A549 (cell line): ENCODE measurements around the gene RPS21. TPM values are rescaled to one million over a fixed set of nuclear protein-coding genes. Genes with fewer than 3 reads are reported as not detected.

ENCODE experiments used
- ATAC-seq, 2 experiments: fragments of 200-7000 bp in 1 of 2; fragments of >200 bp in 1 of 2; cut with Nextera tagmentation in 1 of 2; cut with Tn5 transposase in 1 of 2; 3 replicates each; pipeline versions ENCODE4 v1.8.0 to v1.9.1; 2018 to 2020; ENCODE audit warnings: mild to moderate bottlenecking in 1 of 2, moderate library complexity in 1 of 2
- CTCF ChIA-PET: fragments of 300-600 bp; sonication (Branson Sonifier 250); formaldehyde crosslinking; extraction: SDS; loops from one replicate; lab custom pipeline; 2021; ENCODE audit warnings: antibody characterized with exemption, inconsistent platforms; lab: Yijun Ruan, JAX
- POLR2A ChIA-PET: fragments of 350-600 bp; formaldehyde crosslinking; extraction: SDS; loops from one replicate; lab custom pipeline; 2021; ENCODE audit warnings: antibody characterized with exemption, inconsistent platforms; lab: Yijun Ruan, JAX
- DNase-seq, 2 experiments: peaks; one replicate each; pipeline versions ENCODE4 v3.0.0 to v3.0.0-alpha.2; 2011 to 2016; ENCODE audit warnings: low read depth in 1 of 2, low spot score in 1 of 2
- FAIRE-seq: peaks from 2 replicates; lab custom pipeline; 2011; peaks lifted over from hg19 to GRCh38; lab: Jason Lieb, UNC
- H3K27ac ChIP-seq, 2 experiments: fragments of >200 bp; sonication (Bioruptor Twin); formaldehyde crosslinking; 3 replicates each; pipeline ENCODE4 v1.5.1; 2016 to 2017
- H3K4me1 ChIP-seq: fragments of >200 bp; sonication (Bioruptor Twin); formaldehyde crosslinking; 3 replicates; pipeline ENCODE4 v1.6.1; 2016
- H3K4me2 ChIP-seq: fragments of >200 bp; sonication (Bioruptor Twin); formaldehyde crosslinking; 3 replicates; pipeline ENCODE4 v1.6.1; 2016
- H3K4me3 ChIP-seq: fragments of >200 bp; sonication (Bioruptor Twin); formaldehyde crosslinking; 3 replicates; pipeline ENCODE4 v1.5.1; 2016
- H3K9me3 ChIP-seq: fragments of >200 bp; sonication (Bioruptor Twin); formaldehyde crosslinking; 3 replicates; pipeline ENCODE4 v1.6.1; 2016
- CEBPB ChIP-seq, 2 experiments: fragments of >200 bp in 1 of 2; sonication (Bioruptor Twin) in 1 of 2; formaldehyde crosslinking in 1 of 2; IDR thresholded peaks; 2 replicates each; pipeline ENCODE4 v1.6.1; 2012 to 2016
- CHD2 ChIP-seq: fragments of 150-350 bp; IDR thresholded peaks from 2 replicates; pipeline ENCODE4 v1.6.1; 2014; ENCODE audit warnings: low read length; ENCODE audit not compliant: partially characterized antibody
- EHMT2 ChIP-seq: fragments of 200-600 bp; sonication (generic); IDR thresholded peaks from 2 replicates; pipeline ENCODE4 v1.6.1; 2016; ENCODE audit warnings: antibody characterized with exemption, low read depth, mild to moderate bottlenecking, moderate library complexity
- FOSB ChIP-seq: fragments of 250-450 bp; sonication (Bioruptor Pico); IDR thresholded peaks from 2 replicates; pipeline ENCODE4 v1.5.0; 2020; ENCODE audit warnings: mild to moderate bottlenecking, moderate library complexity
- FOXS1 ChIP-seq: fragments of 250-450 bp; sonication (Bioruptor Pico); IDR thresholded peaks from 2 replicates; pipeline ENCODE4 v1.5.0; 2020; ENCODE audit warnings: mild to moderate bottlenecking, moderate library complexity
- HDAC2 ChIP-seq: fragments of 200-600 bp; sonication (generic); IDR thresholded peaks from 2 replicates; pipeline ENCODE4 v1.6.1; 2016
- HOXB13 ChIP-seq: fragments of 250-450 bp; sonication (Bioruptor Pico); IDR thresholded peaks from 2 replicates; pipeline ENCODE4 v1.5.0; 2020; ENCODE audit warnings: low read depth, mild to moderate bottlenecking, moderate library complexity
- JUN ChIP-seq, 2 experiments: fragments of >200 bp; sonication (Bioruptor Twin); formaldehyde crosslinking; IDR thresholded peaks; 2 replicates in 1 of 2; 3 replicates in 1 of 2; pipeline ENCODE4 v1.6.1; 2016 to 2017
- JUNB ChIP-seq: fragments of >200 bp; sonication (Bioruptor Twin); formaldehyde crosslinking; IDR thresholded peaks from 2 replicates; pipeline ENCODE4 v1.6.1; 2016
- KDM5A ChIP-seq: fragments of 200-600 bp; sonication (generic); IDR thresholded peaks from 2 replicates; pipeline ENCODE4 v1.6.1; 2016; ENCODE audit warnings: antibody characterized with exemption, mild to moderate bottlenecking
- MAFK ChIP-seq: fragments of 450-650 bp; IDR thresholded peaks from 2 replicates; pipeline ENCODE4 v1.6.1; 2014; ENCODE audit not compliant: partially characterized antibody
- MYC ChIP-seq: IDR thresholded peaks from 2 replicates; pipeline ENCODE4 v1.6.1; 2012; ENCODE audit warnings: mild to moderate bottlenecking, inconsistent platforms, low read length, improper control_type of control experiment, borderline replicate concordance
- NPAS2 ChIP-seq: fragments of 250-450 bp; sonication (Bioruptor Pico); IDR thresholded peaks from 2 replicates; pipeline ENCODE4 v1.8.0; 2022; ENCODE audit warnings: mild to moderate bottlenecking, moderate library complexity, borderline replicate concordance
- NR3C1 ChIP-seq: fragments of >200 bp; sonication (Bioruptor Twin); formaldehyde crosslinking; IDR thresholded peaks from 3 replicates; pipeline ENCODE4 v1.6.1; 2017
- PHF8 ChIP-seq: fragments of 200-600 bp; sonication (generic); IDR thresholded peaks from 2 replicates; pipeline ENCODE4 v1.6.1; 2016; ENCODE audit warnings: low read depth, mild to moderate bottlenecking, antibody characterized with exemption, moderate library complexity, borderline replicate concordance
- RARB ChIP-seq: fragments of 250-450 bp; sonication (Bioruptor Pico); IDR thresholded peaks from 2 replicates; pipeline ENCODE4 v1.8.0; 2021; ENCODE audit warnings: mild to moderate bottlenecking, moderate library complexity
- RCOR1 ChIP-seq: fragments of 150-350 bp; IDR thresholded peaks from 2 replicates; pipeline ENCODE4 v1.6.1; 2014; ENCODE audit warnings: antibody characterized with exemption, low read length, low read depth
- RFX5 ChIP-seq: fragments of 450-650 bp; IDR thresholded peaks from 2 replicates; pipeline ENCODE4 v1.7.1; 2014; ENCODE audit warnings: antibody characterized with exemption, mild to moderate bottlenecking, moderate library complexity
- RNF2 ChIP-seq: fragments of 200-600 bp; sonication (generic); IDR thresholded peaks from 2 replicates; pipeline ENCODE4 v1.6.1; 2016; ENCODE audit warnings: low read depth, mild to moderate bottlenecking, antibody characterized with exemption, moderate library complexity, borderline replicate concordance
- SREBF2 ChIP-seq: fragments of 450-650 bp; IDR thresholded peaks from 2 replicates; pipeline ENCODE4 v1.6.1; 2014; ENCODE audit warnings: mild to moderate bottlenecking, moderate library complexity
- TP53 ChIP-seq: fragments of 250-450 bp; sonication (Bioruptor Pico); IDR thresholded peaks from 2 replicates; pipeline ENCODE4 v1.5.0; 2021; ENCODE audit warnings: mild to moderate bottlenecking, moderate library complexity
- WGBS: methylation state at CpG from one replicate; pipeline ENCODE4 v1.1.6; 2017; ENCODE audit errors: missing lambda C conversion rate; 5-methylcytosine and 5-hydroxymethylcytosine counted together
- polyA plus RNA-seq, 4 experiments: library from polyadenylated mRNA; depleted of rRNA in 3 of 4; stranded (reverse); fragments of >200 nt; fragmentation: RNase III in 1 of 4; extraction: RNeasy Plus Mini Kit Qiagen cat#74134 plus additional on column Dnase treatment in 1 of 4; gene quantifications; 2 replicates in 3 of 4; 3 replicates in 1 of 4; pipeline ENCODE4 v1.2.3, GENCODE V29; 2011 to 2017
- TF ChIP-seq, protein P1 (sequence below): IDR thresholded peaks from 2 replicates; pipeline ENCODE4 v1.6.1; 2012
- TF ChIP-seq, protein P2 (sequence below): fragments of >200 bp; sonication (Bioruptor Twin); formaldehyde crosslinking; IDR thresholded peaks from 2 replicates; pipeline ENCODE4 v1.6.1; 2016
- TF ChIP-seq, protein P3 (sequence below): fragments of 200-600 bp; sonication (generic); IDR thresholded peaks from 2 replicates; pipeline ENCODE4 v1.6.1; 2016; ENCODE audit warnings: antibody characterized with exemption, mild to moderate bottlenecking, moderate library complexity
- TF ChIP-seq, protein P4 (sequence below): IDR thresholded peaks from 2 replicates; pipeline ENCODE4 v1.6.1; 2012; ENCODE audit warnings: low read depth, borderline replicate concordance
- TF ChIP-seq, protein P5 (sequence below): fragments of 250-450 bp; sonication (Bioruptor Pico); IDR thresholded peaks from 2 replicates; pipeline ENCODE4 v1.5.0; 2021; ENCODE audit warnings: mild to moderate bottlenecking, moderate library complexity, borderline replicate concordance

The RPS21 gene
- polyA plus RNA-seq, 2 of the 4 experiments (the other 2 are of a cell fraction) = 2,862 to 4,026 TPM

DNA sequence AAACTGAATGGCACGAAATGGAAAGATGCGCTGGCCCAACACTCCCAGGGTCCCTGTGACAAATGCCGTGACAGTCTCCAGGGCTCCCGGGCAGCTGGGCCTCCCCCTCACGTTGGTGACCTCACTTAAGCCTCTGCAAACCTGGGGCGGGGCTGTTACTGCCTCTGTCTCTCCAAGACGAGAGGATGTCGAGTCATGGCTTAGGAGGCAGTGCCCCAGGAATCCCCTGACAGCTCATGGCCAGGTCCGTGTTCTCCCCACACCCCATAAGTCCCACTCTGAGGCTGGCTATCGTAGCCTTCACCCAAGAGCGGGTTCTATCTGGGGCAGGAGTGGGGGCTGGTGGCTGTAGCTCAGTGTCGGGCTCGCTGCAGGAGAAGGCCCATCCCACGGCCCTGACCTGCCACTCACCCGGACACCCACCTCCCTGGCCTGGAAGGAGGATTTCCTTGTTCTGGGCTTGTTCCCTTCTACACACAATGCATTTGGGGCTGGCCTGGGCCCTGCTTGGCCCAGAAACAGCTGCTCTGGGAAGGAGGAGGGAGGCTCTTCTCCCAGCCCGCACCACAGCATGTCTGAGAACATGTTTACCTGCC, 5.6 kb upstream of the RPS21 start (continued):
- TF ChIP-seq, protein P1, sequence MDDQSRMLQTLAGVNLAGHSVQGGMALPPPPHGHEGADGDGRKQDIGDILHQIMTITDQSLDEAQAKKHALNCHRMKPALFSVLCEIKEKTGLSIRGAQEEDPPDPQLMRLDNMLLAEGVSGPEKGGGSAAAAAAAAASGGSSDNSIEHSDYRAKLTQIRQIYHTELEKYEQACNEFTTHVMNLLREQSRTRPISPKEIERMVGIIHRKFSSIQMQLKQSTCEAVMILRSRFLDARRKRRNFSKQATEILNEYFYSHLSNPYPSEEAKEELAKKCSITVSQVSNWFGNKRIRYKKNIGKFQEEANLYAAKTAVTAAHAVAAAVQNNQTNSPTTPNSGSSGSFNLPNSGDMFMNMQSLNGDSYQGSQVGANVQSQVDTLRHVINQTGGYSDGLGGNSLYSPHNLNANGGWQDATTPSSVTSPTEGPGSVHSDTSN = no peak
- TF ChIP-seq RNF2 (no peak), MAFK (peak; percentile 78), TP53 (no peak), RCOR1 (no peak), RARB (CRISPR knock-in tag) (no peak)
- TF ChIP-seq, protein P2, sequence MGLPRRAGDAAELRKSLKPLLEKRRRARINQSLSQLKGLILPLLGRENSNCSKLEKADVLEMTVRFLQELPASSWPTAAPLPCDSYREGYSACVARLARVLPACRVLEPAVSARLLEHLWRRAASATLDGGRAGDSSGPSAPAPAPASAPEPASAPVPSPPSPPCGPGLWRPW = no peak

DNA sequence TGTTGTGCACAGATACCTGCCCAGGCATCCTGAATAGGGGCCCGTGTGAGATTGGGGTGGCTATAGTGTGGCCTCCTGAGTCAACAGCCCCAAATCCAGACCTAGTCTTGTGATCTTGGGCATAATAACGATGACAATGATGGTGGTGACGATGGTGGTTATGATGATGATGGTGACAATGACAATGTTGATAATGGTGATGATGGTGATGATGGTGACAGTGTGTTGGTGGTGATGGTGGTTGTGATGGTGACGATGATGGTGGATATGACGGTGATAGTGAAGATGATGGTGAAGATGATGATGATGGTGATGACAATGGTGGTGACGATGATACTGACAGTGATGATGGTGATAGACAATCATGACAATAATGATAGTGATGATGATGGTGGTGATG, 5.1 kb upstream of the RPS21 start:
- FAIRE-seq (no peak), ATAC-seq (no peak), DNase-seq (no peak)
- CTCF ChIA-PET = interaction anchor here (0.9 to 11.0 kb wide), 27 partner anchors 8 to 371 kb away, joined by 3 to 290 read pairs (median 12); partner anchors contain the start of genes ADRM1 and LAMA5
- Histone ChIP-seq H3K4me1 (peaks cover 51% of the 10 kb centered on the region), H3K9me3 (no peaks in the 10 kb centered on the region), H3K4me3 (no peak overlapping the region), H3K4me2 (peak overlapping the region; percentile 62), H3K27ac (peak overlapping the region; percentile 78 to 91)
- TF ChIP-seq NR3C1 (no peak), HOXB13 (CRISPR knock-in tag) (no peak), CHD2 (no peak), SREBF2 (no peak), PHF8 (no peak), EHMT2 (no peak), CEBPB (IDR thresholded peaks at IDR 0.05) (no peak), JUN (IDR thresholded peaks at IDR 0.05) (no peak)
- TF ChIP-seq, protein P3, sequence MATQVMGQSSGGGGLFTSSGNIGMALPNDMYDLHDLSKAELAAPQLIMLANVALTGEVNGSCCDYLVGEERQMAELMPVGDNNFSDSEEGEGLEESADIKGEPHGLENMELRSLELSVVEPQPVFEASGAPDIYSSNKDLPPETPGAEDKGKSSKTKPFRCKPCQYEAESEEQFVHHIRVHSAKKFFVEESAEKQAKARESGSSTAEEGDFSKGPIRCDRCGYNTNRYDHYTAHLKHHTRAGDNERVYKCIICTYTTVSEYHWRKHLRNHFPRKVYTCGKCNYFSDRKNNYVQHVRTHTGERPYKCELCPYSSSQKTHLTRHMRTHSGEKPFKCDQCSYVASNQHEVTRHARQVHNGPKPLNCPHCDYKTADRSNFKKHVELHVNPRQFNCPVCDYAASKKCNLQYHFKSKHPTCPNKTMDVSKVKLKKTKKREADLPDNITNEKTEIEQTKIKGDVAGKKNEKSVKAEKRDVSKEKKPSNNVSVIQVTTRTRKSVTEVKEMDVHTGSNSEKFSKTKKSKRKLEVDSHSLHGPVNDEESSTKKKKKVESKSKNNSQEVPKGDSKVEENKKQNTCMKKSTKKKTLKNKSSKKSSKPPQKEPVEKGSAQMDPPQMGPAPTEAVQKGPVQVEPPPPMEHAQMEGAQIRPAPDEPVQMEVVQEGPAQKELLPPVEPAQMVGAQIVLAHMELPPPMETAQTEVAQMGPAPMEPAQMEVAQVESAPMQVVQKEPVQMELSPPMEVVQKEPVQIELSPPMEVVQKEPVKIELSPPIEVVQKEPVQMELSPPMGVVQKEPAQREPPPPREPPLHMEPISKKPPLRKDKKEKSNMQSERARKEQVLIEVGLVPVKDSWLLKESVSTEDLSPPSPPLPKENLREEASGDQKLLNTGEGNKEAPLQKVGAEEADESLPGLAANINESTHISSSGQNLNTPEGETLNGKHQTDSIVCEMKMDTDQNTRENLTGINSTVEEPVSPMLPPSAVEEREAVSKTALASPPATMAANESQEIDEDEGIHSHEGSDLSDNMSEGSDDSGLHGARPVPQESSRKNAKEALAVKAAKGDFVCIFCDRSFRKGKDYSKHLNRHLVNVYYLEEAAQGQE = no peak
- POLR2A ChIA-PET = interaction anchor here (1.4 kb wide), 1 partner anchor 13 kb away, joined by 3 read pairs; no protein-coding TSS in a partner anchor
- 95% methylated on average over 6 of the region's 6 CpGs for WGBS

DNA sequence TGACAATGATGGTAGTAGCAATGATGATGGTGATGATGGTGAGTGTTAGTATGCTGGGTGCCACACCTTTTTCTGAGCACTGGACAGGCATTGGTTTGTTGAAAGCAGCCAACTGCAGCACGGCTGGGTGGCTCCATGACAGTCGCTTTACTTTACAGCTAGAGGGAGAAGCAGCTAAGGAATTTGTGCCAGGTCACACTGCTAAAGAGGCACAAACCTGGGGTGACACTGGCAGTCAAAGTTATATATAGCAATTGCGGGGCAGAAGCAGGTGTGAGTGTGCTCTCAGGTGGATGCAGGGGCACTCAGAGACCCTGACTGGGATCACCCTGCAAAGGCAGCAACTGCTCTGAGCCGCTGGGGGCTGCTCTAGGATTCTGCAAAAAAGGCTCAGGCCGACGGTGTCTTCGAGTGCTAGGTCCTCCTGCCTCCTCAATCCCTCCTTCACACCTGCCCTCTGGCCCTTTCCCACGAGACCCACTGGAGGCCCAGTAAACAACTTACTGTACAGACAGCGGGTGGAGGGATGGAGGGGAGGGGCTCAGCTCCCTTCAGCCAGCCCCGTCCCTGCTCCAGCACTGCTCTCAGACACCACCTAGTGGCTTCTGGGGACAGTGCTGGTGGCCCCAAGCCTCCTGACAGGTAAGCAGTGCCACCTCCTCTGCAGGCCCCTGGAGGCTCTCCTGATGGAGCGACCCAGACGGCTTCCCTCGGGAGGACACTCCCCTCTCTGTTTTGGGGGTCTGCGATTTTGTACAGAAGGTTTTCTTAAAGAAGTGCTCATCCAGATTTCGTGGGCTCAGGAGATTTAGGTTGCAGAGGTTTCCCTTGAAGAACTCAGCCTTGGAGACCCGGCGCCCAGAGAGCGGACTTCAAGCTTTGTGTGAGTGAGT, 4.4 kb upstream of the RPS21 start:
- peaks cover 43% of the 10 kb centered on the region for H3K4me1 ChIP-seq
- TF ChIP-seq PHF8 (no peak), HDAC2 (no peak), KDM5A (no peak), FOSB (CRISPR knock-in tag) (no peak), NR3C1 (no peak), RCOR1 (no peak), RFX5 (no peak), JUNB (no peak), FOXS1 (CRISPR knock-in tag) (no peak), NPAS2 (no peak), MYC (no peak), CHD2 (no peak)
- TF ChIP-seq, protein P4, sequence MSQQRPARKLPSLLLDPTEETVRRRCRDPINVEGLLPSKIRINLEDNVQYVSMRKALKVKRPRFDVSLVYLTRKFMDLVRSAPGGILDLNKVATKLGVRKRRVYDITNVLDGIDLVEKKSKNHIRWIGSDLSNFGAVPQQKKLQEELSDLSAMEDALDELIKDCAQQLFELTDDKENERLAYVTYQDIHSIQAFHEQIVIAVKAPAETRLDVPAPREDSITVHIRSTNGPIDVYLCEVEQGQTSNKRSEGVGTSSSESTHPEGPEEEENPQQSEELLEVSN = no peak
- TF ChIP-seq, protein P5, sequence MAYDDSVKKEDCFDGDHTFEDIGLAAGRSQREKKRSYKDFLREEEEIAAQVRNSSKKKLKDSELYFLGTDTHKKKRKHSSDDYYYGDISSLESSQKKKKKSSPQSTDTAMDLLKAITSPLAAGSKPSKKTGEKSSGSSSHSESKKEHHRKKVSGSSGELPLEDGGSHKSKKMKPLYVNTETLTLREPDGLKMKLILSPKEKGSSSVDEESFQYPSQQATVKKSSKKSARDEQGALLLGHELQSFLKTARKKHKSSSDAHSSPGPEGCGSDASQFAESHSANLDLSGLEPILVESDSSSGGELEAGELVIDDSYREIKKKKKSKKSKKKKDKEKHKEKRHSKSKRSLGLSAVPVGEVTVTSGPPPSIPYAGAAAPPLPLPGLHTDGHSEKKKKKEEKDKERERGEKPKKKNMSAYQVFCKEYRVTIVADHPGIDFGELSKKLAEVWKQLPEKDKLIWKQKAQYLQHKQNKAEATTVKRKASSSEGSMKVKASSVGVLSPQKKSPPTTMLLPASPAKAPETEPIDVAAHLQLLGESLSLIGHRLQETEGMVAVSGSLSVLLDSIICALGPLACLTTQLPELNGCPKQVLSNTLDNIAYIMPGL (CRISPR knock-in tag) = no peak

More for the DNA sequence above, 4.4 kb upstream of the RPS21 start:
- Histone ChIP-seq H3K9me3 (no peaks in the 10 kb centered on the region), H3K4me3 (no peak overlapping the region), H3K4me2 (peak overlapping the region; percentile 27; the same call in 1 of the 3 replicates), H3K27ac (peak overlapping the region; percentile 55 to 78)
- WGBS = 38% methylated on average over 15 of the region's 18 CpGs
- POLR2A ChIA-PET = interaction anchor here (0.6 to 1.4 kb wide), 6 partner anchors 14 to 80 kb away, joined by 3 to 6 read pairs (median 4); partner anchors contain the start of gene ADRM1
- CTCF ChIA-PET = interaction anchor here (0.6 to 11.0 kb wide), 39 partner anchors 8 to 374 kb away, joined by 3 to 290 read pairs (median 5); partner anchors contain the start of genes ADRM1 and LAMA5
- DNase-seq (peak in 1 of 2 experiments; percentile 87), FAIRE-seq (no peak), ATAC-seq (peak; percentile 78 to 82)
